ENCODE measurements around the gene PLCB1. TPM values are rescaled to one million over a fixed set of nuclear protein-coding genes. Genes with fewer than 3 reads are reported as not detected.
"Not testable (repeated sequence)": the region's sequence is repeated elsewhere in the genome, so short reads cannot be mapped to it uniquely, and the experiment has no call there.

Gene PLCB1
- polyA plus RNA-seq, 3 donors = 36.5 to 51.1 (median 46.4) TPM

DNA sequence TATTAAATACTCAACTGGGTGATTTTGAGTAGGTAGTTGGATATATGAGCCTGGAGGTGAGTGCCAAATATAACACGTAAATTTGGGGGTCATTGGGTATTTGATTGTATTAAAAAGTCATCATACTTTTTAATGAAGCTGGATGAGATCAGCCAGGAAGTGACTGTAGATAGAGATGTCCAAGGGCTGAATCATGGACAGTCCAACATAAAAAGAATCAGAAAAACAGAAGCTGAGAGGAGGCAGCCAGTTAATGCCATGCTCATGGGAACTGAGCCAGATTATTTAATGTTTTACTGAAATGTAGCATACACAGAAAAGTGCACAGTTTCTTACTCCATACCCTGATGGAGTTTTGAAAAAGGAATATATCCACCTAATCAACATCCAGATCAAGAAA is 501.3 kb downstream of the PLCB1 start:
- no peak for DNase-seq (ENCODE audit: extremely low read depth in 1 of 11, low read depth in 9 of 11, low spot score in 4 of 11)

DNA sequence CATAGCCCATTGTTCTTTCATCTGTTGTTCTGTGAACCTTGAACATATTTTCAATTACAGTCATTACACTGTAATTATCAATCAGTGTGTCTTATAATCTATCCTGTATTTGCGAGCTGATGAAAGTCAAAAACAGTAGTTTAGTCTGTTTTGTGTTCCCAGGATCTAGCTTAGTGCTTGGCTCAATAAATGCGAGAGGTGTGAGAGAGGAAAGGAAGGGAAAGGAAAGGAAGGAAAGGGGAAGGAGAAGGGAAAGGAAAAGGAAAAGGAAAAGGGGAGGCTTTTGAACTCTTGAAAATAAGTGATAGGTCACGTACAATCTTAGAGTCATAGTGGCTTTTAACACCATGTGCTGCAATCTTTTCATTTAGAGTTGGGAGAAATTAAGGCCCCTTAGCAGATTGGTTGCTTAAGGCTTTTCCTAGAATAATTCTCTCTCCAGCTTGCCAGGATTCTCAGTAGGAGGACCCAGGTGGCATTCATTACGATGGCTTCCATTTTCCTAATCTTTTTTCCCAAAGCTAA is 503.0 kb downstream of the PLCB1 start:
- DNase-seq (ENCODE audit: extremely low read depth in 1 of 11, low read depth in 9 of 11, low spot score in 4 of 11) = no peak

DNA sequence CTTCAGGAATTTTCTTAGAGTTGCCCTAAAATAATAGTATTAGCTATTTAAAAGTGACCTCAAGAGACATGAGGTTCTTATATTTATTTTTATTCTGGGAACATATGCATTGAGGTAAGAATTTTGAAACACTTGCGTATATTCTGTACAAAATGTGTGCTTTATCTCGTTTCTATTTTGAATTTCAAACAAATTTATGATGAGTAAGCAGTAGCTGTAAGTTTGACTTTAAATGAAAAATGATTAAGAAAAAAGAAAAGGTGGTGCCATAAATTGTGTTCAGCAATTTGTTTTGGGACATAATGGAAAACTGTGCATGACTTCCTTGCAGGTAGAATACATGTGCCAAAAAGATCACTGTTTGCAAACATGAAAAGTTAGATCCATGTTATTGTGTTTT is 503.8 kb downstream of the PLCB1 start:
- no peak for DNase-seq (ENCODE audit: extremely low read depth in 1 of 11, low read depth in 9 of 11, low spot score in 4 of 11)

DNA sequence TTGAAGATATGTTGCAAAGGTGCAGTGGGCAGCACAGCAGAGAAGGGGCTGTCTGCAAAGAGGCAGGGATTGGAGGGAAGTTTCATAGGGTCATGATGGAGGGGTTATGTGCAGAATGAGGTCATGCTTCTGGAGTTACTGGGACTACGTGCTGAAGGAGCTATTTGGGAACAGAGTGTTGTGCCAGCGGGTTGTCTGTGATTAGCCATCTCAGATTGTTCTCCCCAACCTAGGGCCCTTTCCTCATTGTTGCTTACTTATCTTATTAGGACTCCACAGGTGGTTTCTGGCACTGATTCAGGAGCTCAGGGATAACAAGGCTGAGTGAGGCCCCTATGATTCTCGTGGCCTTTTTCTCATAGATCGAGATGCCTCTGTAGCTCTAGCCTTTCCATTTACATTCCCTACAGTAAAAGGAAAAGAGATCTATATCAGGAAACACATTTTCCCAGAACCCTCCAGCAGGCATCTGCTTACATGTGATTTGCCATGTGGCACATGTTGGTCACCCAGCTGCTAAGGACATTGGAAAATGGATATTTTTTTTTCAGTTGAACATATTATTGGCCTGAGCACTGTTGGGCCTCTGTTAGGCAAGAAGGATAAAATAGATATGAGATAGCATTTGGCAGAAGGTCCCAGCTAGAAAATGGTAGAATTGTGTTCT is 507.2 kb downstream of the PLCB1 start:
- DNase-seq (ENCODE audit: extremely low read depth in 1 of 11, low read depth in 9 of 11, low spot score in 4 of 11) = no peak

DNA sequence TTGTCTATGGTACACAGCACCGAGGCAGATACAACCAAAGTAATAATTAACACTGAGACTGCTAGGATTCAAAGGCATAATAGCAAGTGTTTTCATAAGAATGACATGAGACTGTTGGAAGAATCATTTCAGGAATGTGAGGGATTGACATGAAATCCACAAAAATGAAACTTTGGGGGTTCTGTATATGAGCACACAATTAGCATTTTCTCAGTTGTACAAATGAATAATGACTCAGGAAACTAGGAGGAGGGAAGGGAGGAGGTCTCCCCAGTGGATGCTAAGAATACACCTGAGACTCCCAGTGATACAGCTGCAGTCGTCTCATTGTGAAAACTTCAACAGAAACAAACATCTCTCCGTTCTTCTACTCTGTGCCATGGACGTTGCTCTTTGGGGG is 508.4 kb downstream of the PLCB1 start:
- DNase-seq (ENCODE audit: extremely low read depth in 1 of 11, low read depth in 9 of 11, low spot score in 4 of 11) = no peak

DNA sequence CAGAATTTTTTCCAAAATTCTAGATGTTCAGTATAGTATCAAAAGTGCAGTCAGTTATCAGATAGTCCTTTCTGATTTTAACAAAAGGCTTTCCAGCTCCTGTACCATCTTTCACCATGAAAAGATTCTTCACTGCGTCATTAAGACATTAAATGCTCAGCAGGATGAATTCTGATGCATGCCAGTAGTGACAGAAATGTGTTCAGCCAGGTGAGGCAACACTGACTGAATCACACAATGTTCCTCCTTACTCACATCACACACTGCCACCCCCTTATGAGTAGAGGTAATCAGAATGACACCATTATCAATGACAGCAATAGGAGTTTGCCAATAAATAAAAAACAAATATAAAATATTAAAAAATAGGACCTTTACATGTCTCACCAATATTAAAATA is 510.2 kb downstream of the PLCB1 start:
- no peak for DNase-seq (ENCODE audit: extremely low read depth in 1 of 11, low read depth in 9 of 11, low spot score in 4 of 11)

DNA sequence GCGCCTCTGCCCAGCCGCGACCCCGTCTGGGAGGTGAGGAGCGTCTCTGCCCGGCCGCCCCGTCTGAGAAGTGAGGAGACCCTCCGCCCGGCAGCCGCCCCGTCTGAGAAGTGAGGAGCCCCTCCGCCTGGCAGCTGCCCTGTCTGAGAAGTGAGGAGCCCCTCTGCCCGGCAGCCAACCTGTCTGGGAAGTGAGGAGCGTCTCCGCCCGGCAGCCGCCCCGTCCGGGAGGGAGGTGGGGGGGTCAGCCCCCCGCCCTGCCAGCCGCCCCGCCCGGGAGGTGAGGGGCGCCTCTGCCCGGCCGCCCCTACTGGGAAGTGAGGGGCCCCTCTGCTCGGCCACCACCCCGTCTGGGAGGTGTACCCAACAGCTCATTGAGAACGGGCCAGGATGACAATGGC is 512.4 kb downstream of the PLCB1 start:
- not testable (repeated sequence) for DNase-seq (ENCODE audit: extremely low read depth in 1 of 11, low read depth in 9 of 11, low spot score in 4 of 11)

DNA sequence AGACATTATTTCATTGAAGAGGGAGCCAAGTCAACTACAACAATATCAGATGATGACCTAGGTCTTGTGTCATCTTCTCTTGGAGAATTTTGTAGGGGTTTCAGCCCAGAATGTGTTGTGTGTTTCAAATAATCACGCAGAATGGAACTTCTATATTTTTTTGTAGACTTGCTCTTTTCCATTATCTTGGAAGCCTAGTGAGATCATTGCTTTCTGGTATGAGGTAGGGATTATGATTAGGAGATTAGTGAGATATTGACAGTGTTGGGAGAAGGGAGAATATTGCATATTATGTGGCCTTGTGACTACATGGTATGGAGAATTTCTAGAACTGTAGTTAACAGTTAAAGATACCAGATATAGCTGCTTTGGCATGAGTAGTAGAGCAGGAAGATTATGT is 513.3 kb downstream of the PLCB1 start:
- DNase-seq (ENCODE audit: extremely low read depth in 1 of 11, low read depth in 9 of 11, low spot score in 4 of 11) = no peak

DNA sequence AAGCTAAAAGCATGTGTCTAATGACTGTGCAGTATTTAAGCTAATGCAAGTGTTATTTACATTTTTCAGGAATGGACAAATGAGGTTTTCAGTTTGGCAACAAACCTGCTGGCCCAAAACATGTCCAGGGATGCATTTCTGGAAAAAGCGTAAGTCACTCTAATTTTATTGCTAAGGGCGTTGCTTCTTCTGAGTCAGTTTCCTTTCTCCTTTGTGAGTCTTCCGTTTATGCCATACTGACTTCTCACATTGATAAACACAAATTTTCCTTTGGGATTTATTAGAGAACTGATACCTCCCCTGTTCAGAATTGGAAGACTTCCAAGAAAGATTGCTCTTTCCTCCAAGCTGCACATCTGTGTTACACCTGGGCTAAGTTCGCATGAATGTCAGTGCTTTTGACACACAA is 514.0 kb downstream of the PLCB1 start:
- no peak for DNase-seq (ENCODE audit: extremely low read depth in 1 of 11, low read depth in 9 of 11, low spot score in 4 of 11)

DNA sequence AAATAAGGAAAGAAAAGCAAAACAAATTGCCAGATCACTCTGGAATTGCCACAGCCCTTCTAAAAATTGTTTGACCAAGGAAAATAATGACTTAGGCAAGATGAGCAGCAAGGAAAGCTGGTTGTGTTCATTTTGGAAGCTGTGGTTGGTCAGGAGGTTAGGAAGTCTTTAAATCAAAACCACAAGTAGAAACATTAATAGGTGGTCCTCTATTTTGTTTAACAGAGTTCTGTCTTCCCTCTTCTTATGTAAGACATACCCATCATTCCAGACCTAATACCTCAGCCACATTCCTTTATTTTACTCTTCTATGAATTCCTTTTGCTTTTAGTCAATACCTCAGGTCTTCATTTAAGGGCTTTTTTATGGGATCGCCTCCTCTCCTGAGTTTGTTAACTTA is 514.6 kb downstream of the PLCB1 start:
- no peak for DNase-seq (ENCODE audit: extremely low read depth in 1 of 11, low read depth in 9 of 11, low spot score in 4 of 11)

DNA sequence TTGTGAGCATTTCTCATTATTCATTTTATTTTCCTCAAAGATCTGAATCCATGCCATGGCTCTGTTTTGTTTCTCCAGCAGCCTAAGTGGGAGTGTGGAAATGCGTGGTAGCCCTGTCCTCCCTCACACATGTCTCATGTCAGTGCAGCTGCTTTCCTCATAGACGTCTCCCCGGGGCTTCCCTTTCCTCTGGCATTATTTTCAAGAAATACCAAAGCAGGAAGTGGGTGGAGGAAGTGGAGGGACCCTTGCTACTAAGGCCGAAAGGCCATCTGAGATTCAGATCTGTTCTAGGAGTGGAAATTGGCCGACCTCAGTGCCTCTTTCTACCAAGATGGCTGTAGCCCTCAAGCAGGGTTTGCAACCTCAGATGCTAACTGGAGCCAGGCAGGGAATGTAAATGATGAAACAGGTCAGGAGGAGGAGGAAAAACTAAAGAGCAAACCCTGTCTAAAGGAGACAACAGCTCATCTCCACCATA is 515.9 kb downstream of the PLCB1 start:
- no peak for DNase-seq (ENCODE audit: extremely low read depth in 1 of 11, low read depth in 9 of 11, low spot score in 4 of 11)

DNA sequence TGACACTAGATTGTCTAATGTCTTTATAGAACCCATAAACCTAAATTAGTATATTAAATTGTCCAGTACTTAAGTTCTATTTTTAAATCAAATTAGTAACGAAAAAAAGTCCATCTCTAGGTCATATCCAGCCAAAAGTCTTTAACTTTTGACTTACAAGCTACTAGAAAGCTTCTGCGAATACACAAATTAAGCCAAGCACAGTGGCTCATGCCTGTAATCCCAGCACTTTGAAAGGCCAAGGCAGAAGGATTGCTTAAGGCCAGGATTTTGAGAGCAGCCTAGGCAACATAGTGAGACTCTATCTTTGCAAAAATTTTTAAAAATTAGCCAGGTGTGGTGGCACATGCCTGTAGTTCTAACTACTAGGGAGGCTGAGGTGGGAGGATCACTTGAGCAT is 516.4 kb downstream of the PLCB1 start:
- no peak for DNase-seq (ENCODE audit: extremely low read depth in 1 of 11, low read depth in 9 of 11, low spot score in 4 of 11)

DNA sequence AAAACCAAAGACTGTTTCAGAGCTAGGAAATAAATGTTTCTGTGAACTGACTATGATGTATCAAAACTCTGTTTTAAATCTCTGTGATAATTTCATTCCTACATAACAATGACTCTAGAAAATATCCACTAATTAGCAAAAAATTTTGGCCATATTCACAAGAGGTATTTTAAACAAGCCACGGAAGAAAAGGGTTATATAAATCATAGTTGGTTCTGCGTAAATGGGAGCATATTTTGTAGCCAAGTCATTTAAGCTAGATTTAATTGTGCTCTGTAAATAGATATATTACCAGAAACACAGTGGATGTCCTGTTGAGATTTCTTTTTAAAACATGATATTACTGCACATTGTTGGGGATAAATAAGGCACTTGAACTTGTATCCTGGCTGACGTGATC is 520.3 kb downstream of the PLCB1 start:
- no peak for DNase-seq (ENCODE audit: extremely low read depth in 1 of 11, low read depth in 9 of 11, low spot score in 4 of 11)

DNA sequence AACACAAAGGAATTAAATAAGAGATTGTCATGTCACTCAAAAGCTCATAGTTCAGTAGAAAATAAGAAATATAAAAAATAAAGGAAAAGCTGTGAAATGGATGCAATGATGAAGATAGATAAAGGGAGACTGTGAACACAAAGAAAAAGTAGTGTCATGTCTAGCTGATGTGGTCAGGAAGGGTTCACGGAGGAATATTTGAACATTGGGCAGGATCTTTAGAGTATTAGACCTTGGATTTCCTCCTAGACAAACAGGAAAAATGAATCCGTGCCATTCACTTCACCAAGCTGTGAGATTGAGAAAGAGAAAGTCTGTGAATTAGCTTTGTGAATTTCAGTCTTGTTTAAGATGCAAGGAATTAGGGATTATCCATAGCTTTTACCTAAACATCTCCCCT is 522.4 kb downstream of the PLCB1 start:
- no peak for DNase-seq (ENCODE audit: extremely low read depth in 1 of 11, low read depth in 9 of 11, low spot score in 4 of 11)

DNA sequence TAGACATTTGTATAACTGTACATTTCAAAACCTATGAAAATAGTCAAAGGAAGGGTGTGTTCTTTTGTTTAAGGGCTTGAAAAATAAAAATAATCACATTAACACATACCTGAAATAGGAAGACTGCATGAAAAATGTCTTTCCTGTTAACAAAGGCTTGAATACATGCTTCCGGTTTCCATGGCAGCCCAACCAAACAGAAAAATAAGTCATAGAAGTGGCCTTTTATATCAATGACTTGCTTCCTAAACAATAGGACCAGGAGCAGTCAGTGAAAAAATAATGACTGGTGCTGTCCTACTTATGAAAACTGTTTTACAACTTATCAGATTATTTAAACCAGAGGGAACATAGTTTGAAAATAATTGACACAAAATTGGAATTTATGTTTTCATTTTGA is 524.3 kb downstream of the PLCB1 start:
- peak in 2 of 11 donors; percentile 23 to 40 for DNase-seq (ENCODE audit: extremely low read depth in 1 of 11, low read depth in 9 of 11, low spot score in 4 of 11)

DNA sequence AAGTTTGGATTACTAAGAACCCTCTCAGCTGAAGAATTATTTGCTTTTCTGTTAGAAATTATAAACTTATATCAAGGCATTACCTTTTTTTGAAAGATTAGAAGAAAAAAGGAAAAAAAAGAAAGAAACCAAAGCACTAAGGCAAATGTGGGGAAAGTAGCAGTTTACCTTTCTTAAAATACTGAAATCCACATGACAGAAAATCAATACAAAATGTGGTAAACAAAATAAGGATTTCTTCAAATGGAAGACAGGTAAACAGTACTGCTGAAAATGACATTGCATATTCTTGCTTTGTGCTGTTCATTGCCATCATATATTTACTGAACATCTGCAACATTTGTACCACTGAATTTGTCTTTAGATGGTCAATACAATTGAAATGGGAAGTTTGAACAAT is 525.6 kb downstream of the PLCB1 start:
- no peak for DNase-seq (ENCODE audit: extremely low read depth in 1 of 11, low read depth in 9 of 11, low spot score in 4 of 11)

DNA sequence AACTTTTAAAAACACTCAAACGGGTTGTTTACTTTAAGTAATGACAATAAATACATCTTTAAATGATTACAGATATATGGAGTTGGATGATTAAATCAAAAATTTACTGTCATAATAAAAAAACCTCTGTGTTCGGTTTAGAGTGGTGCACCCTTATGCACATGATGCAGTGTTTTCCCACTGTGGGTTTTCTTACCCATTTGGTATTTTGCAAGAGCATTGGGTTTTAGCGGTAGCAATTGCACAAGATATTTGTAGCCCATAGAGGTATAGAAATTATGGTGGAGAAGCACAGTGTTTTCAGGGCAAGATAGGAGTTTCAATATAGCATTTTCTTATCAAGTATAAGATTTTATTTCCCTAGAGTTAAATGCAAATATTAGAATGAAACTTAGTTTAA is 526.0 kb downstream of the PLCB1 start:
- DNase-seq (ENCODE audit: extremely low read depth in 1 of 11, low read depth in 9 of 11, low spot score in 4 of 11) = no peak

DNA sequence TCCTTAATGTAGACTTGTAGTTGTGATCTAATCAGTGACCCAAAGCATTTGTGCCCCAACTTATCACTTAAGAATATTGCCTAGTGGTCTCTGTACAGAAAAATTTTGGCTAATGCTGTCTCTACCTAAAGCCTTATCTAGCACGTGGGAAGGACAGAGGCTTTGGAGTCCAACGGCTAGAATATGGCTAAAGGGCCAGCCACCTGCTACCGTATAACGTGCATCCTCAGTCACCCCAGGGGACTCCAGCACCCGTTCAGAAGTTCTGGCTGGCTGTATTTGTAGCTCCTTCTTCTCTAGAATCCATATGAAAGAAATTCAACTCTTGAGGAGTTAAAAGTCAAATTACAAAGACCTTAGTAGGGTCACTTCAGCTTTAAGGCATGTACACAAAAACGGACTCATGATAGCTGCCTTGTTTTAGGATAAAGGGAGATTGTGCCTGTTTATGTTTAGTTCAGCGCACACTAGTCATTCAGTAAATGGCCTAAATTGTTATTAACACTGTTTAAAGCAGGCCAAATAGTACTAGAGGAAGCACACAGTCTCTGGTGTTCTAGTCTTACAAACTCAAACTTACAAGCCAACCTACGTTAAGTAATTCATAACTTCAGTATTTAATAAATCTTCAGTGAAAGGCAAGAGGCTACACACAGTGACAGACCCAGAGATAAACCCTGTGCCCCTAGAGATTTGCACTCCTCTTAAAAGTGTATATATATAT is 529.3 kb downstream of the PLCB1 start:
- no peak for DNase-seq (ENCODE audit: extremely low read depth in 1 of 11, low read depth in 9 of 11, low spot score in 4 of 11)

DNA sequence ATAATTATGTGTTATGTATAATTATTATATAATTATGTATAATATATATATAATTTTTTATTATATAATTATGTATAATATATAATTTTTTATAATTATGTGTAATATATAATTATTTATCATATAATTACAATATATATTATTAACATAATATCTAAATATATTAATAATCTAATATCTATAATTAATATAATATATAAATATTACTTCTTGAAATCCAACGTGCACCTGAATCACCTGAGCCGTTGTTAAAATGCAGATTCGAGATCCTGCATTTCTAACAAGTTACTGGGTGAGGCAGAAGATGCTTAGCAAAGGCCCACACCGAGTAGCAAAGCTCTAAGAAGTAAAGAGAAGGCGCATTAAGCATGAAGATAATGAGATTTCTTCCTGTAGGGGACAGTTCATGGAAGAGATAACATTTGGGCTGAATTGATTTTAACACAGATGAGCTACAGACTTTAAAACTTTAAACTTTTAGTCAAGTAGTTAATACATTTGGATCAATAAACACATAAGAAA is 530.4 kb downstream of the PLCB1 start:
- no peak for DNase-seq (ENCODE audit: extremely low read depth in 1 of 11, low read depth in 9 of 11, low spot score in 4 of 11)

DNA sequence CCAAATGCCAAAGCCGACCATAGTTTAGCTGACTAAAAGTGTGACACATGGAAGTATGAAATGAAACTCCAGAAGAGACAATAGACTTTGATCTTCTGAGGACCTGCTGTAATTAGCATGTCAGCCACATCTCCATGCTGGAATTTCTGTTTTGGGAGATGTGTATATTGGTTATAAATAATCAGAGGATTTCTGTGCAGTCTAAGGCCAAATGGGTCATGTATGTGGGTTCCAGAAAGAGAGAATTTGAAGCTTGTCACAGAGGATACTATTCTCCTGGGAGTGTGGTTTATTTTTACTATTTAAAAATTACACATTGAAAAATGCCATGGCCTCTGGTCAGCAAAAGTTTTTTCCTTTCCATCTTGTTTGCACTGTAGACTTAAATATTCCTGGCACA is 531.4 kb downstream of the PLCB1 start:
- DNase-seq (ENCODE audit: extremely low read depth in 1 of 11, low read depth in 9 of 11, low spot score in 4 of 11) = no peak

All from renal cortex interstitium (tissue), 11 donors.